ENCODE measurements around the gene WDR76. TPM values are rescaled to one million over a fixed set of nuclear protein-coding genes. Genes with fewer than 3 reads are reported as not detected.

WDR76 gene
- polyA plus RNA-seq, 1 donor from 2014 or later: 0.43 TPM

DNA sequence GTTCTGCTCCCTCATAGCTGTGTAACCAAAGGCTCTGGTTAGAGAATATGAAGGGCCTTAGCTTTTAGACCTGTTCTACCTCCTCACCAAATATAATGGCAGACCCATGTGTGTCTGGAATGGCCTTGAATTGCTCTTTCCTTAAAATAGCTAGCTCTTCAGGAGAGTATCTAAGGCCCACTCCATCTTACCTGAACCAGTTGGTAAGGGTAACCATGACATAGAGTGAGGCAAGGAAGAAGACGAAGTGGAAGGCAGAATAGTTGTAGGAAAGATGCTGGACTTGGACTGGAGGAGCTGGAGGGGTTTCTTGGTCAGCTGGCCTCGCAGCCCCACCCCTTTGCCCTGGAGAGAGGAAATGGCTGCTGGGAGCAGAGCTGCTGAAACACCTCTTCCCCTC is 31.6 kb upstream of the WDR76 start:
- no peak overlapping the region for H3K4me2 ChIP-seq (ENCODE audit: low read length)
- no peak overlapping the region for H3K27ac ChIP-seq (ENCODE audit: low read length)
- H3K36me3 ChIP-seq (ENCODE audit: insufficient read depth, low read length): peaks cover 10% of the 10 kb centered on the region
- TF ChIP-seq EP300 (conservative IDR thresholded peaks at IDR 0.05; ENCODE audit: poor library complexity, severe bottlenecking) (no peak), TAF1 (IDR thresholded peaks at IDR 0.05; ENCODE audit: low read depth) (no peak), POLR2AphosphoS5 (IDR thresholded peaks at IDR 0.05) (no peak), MXI1 (conservative IDR thresholded peaks at IDR 0.05; ENCODE audit: poor library complexity, severe bottlenecking) (no peak), RAD21 (conservative IDR thresholded peaks at IDR 0.05) (no peak)
- peaks cover 13% of the 10 kb centered on the region for H3K79me2 ChIP-seq (replicated peaks; ENCODE audit: insufficient read depth, low read length)
- H4K20me1 ChIP-seq (ENCODE audit: insufficient read depth): no peaks in the 10 kb centered on the region
- H3K9ac ChIP-seq (ENCODE audit: low read length): no peak overlapping the region
- H3K27me3 ChIP-seq (ENCODE audit: insufficient read depth, low read depth, low read length): no peaks in the 10 kb centered on the region
- H3K4me3 ChIP-seq (ENCODE audit: low read length): no peak overlapping the region
- no peaks in the 10 kb centered on the region for H3K9me3 ChIP-seq (ENCODE audit: low read length)
- no peaks in the 10 kb centered on the region for H3K9me2 ChIP-seq (ENCODE audit: insufficient read depth, low read length)
- H3F3A ChIP-seq (ENCODE audit: insufficient read depth, low read length, poor library complexity, severe bottlenecking): no peaks in the 10 kb centered on the region
- no peak overlapping the region for H2AFZ ChIP-seq (ENCODE audit: low read depth, low read length)

DNA sequence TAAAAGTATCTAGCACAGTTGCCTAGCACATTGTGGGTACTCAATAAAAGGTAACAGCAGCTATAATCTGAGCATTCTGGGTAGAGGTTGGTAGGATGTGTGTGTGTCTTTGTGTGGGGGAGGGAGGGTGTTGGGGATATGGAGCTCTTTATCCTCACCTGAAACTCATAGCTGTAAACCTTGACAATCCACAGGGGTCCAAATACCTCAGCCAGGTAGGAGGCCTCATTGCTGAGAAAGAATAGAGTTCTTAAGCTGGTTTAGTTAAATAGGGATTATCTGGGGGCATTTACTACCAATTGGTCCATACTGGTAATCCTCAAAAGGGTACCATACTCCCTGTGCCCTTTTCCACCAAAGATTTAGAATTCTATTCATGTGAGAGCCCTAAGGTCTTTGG is 30.8 kb upstream of the WDR76 start:
- Histone ChIP-seq H4K20me1 (ENCODE audit: insufficient read depth) (no peaks in the 10 kb centered on the region), H3K27ac (ENCODE audit: low read length) (no peak overlapping the region)
- no peak for TF ChIP-seq MXI1 (conservative IDR thresholded peaks at IDR 0.05; ENCODE audit: poor library complexity, severe bottlenecking)
- no peak for TF ChIP-seq EP300 (conservative IDR thresholded peaks at IDR 0.05; ENCODE audit: poor library complexity, severe bottlenecking)
- no peak for TF ChIP-seq TAF1 (IDR thresholded peaks at IDR 0.05; ENCODE audit: low read depth)
- no peak for TF ChIP-seq POLR2AphosphoS5 (IDR thresholded peaks at IDR 0.05)
- TF ChIP-seq, protein P1, sequence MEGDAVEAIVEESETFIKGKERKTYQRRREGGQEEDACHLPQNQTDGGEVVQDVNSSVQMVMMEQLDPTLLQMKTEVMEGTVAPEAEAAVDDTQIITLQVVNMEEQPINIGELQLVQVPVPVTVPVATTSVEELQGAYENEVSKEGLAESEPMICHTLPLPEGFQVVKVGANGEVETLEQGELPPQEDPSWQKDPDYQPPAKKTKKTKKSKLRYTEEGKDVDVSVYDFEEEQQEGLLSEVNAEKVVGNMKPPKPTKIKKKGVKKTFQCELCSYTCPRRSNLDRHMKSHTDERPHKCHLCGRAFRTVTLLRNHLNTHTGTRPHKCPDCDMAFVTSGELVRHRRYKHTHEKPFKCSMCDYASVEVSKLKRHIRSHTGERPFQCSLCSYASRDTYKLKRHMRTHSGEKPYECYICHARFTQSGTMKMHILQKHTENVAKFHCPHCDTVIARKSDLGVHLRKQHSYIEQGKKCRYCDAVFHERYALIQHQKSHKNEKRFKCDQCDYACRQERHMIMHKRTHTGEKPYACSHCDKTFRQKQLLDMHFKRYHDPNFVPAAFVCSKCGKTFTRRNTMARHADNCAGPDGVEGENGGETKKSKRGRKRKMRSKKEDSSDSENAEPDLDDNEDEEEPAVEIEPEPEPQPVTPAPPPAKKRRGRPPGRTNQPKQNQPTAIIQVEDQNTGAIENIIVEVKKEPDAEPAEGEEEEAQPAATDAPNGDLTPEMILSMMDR (IDR thresholded peaks at IDR 0.05; ENCODE audit: poor library complexity, severe bottlenecking): no peak
- TF ChIP-seq, protein P2, sequence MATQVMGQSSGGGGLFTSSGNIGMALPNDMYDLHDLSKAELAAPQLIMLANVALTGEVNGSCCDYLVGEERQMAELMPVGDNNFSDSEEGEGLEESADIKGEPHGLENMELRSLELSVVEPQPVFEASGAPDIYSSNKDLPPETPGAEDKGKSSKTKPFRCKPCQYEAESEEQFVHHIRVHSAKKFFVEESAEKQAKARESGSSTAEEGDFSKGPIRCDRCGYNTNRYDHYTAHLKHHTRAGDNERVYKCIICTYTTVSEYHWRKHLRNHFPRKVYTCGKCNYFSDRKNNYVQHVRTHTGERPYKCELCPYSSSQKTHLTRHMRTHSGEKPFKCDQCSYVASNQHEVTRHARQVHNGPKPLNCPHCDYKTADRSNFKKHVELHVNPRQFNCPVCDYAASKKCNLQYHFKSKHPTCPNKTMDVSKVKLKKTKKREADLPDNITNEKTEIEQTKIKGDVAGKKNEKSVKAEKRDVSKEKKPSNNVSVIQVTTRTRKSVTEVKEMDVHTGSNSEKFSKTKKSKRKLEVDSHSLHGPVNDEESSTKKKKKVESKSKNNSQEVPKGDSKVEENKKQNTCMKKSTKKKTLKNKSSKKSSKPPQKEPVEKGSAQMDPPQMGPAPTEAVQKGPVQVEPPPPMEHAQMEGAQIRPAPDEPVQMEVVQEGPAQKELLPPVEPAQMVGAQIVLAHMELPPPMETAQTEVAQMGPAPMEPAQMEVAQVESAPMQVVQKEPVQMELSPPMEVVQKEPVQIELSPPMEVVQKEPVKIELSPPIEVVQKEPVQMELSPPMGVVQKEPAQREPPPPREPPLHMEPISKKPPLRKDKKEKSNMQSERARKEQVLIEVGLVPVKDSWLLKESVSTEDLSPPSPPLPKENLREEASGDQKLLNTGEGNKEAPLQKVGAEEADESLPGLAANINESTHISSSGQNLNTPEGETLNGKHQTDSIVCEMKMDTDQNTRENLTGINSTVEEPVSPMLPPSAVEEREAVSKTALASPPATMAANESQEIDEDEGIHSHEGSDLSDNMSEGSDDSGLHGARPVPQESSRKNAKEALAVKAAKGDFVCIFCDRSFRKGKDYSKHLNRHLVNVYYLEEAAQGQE (IDR thresholded peaks at IDR 0.05; ENCODE audit: borderline replicate concordance): no peak
- TF ChIP-seq SMC3 (conservative IDR thresholded peaks at IDR 0.05; ENCODE audit: poor library complexity): no peak
- no peak for TF ChIP-seq EZH2 (IDR thresholded peaks at IDR 0.05; ENCODE audit: borderline replicate concordance, insufficient read depth, low read length, poor library complexity, severe bottlenecking)
- TF ChIP-seq RAD21 (conservative IDR thresholded peaks at IDR 0.05): no peak

More for the DNA sequence above, 30.8 kb upstream of the WDR76 start:
- H2AFZ ChIP-seq (ENCODE audit: low read depth, low read length): no peak overlapping the region
- H3K9ac ChIP-seq (ENCODE audit: low read length): no peak overlapping the region
- no peaks in the 10 kb centered on the region for H3K27me3 ChIP-seq (ENCODE audit: insufficient read depth, low read depth, low read length)
- H3F3A ChIP-seq (ENCODE audit: insufficient read depth, low read length, poor library complexity, severe bottlenecking): no peaks in the 10 kb centered on the region
- H3K4me3 ChIP-seq (ENCODE audit: low read length): no peak overlapping the region
- no peaks in the 10 kb centered on the region for H3K9me2 ChIP-seq (ENCODE audit: insufficient read depth, low read length)
- peaks cover 10% of the 10 kb centered on the region for H3K36me3 ChIP-seq (ENCODE audit: insufficient read depth, low read length)
- no peak overlapping the region for H3K4me2 ChIP-seq (ENCODE audit: low read length)
- H3K9me3 ChIP-seq (ENCODE audit: low read length): no peaks in the 10 kb centered on the region
- peaks cover 13% of the 10 kb centered on the region for H3K79me2 ChIP-seq (replicated peaks; ENCODE audit: insufficient read depth, low read length)

Measured in neural cell (in vitro differentiated cells).